HG03571 (cell line): Measurements from ENCODE around the gene CGGBP1.

Experiments used
- ATAC-seq: cut with Tn5 transposase; IDR thresholded peaks from one replicate; pipeline ENCODE4 v1.9.1; 2021; ENCODE audit not compliant: unreplicated experiment

The CGGBP1 gene

GRCh38 chr3:88058581-88059379 lies at the start of gene CGGBP1, which contains the start of gene ZNF654:
Gene CGGBP1 (minus strand): TSS chr3:88059005. CDS start chr3:88055976, 3,029 bp downstream.
Gene ZNF654 (plus strand): TSS chr3:88059255. CDS start chr3:88059320, 65 bp downstream.
- peak; percentile 96 for ATAC-seq

GRCh38 chr3:88105325-88105724 lies 46.5 kb upstream of the CGGBP1 start:
- no peak for ATAC-seq

GRCh38 chr3:88101142-88101541 lies 42.3 kb upstream of the CGGBP1 start:
- ATAC-seq: no peak

GRCh38 chr3:88093266-88093665 lies 34.5 kb upstream of the CGGBP1 start:
- ATAC-seq: no peak

GRCh38 chr3:88092270-88092669 lies 33.5 kb upstream of the CGGBP1 start:
- no peak for ATAC-seq

GRCh38 chr3:88090681-88091080 lies 31.9 kb upstream of the CGGBP1 start:
- ATAC-seq: no peak

GRCh38 chr3:88084097-88084501 lies 25.3 kb upstream of the CGGBP1 start:
- ATAC-seq: no peak

- ATAC-seq: no peak
These were observed 24.0 kb upstream of the CGGBP1 start for GRCh38 chr3:88082854-88083253.

GRCh38 chr3:88078932-88079331 lies 20.1 kb upstream of the CGGBP1 start:
- no peak for ATAC-seq

- ATAC-seq: no peak
These were observed 17.9 kb upstream of the CGGBP1 start for GRCh38 chr3:88076712-88077111.

- ATAC-seq: no peak
These were observed 16.7 kb upstream of the CGGBP1 start for GRCh38 chr3:88075497-88075896.

- ATAC-seq: no peak
These were observed 16.3 kb upstream of the CGGBP1 start for GRCh38 chr3:88075072-88075471.

GRCh38 chr3:88061746-88062145 lies 2.9 kb upstream of the CGGBP1 start:
- ATAC-seq: no peak

GRCh38 chr3:88059380-88060170 lies 770 bp upstream of the CGGBP1 start:
- ATAC-seq: no peak

- ATAC-seq: no peak
These were observed 562 bp downstream of the CGGBP1 start for GRCh38 chr3:88058306-88058580.

- ATAC-seq: no peak
These were observed 1.0 kb downstream of the CGGBP1 start for GRCh38 chr3:88057630-88058305.

- ATAC-seq: no peak
These were observed 12.0 kb downstream of the CGGBP1 start for GRCh38 chr3:88046766-88047165.

GRCh38 chr3:88044411-88044810 lies 14.4 kb downstream of the CGGBP1 start:
- ATAC-seq: no peak

- no peak for ATAC-seq
These were observed 17.8 kb downstream of the CGGBP1 start for GRCh38 chr3:88041005-88041404.

GRCh38 chr3:88040529-88040928 lies 18.3 kb downstream of the CGGBP1 start:
- ATAC-seq: no peak

GRCh38 chr3:88038566-88038965 lies 20.2 kb downstream of the CGGBP1 start:
- ATAC-seq: no peak

GRCh38 chr3:88036221-88036620 lies 22.6 kb downstream of the CGGBP1 start:
- ATAC-seq: no peak
